ENCODE data around the gene PLXNA2. TPM values are rescaled to one million over a fixed set of nuclear protein-coding genes. Genes with fewer than 3 reads are reported as not detected.

PLXNA2 gene
- total and polyA plus RNA-seq, 2 of the 8 experiments (the other 6 are each of a cell fraction or from before 2014, with no cell fraction given), result 0.33 to 1.5 TPM

GRCh38 chr1:208231881-208232661 lies 12.1 kb downstream of the PLXNA2 start:
- H4K8ac ChIP-seq (ENCODE audit: extremely low read depth, insufficient read depth, low read length), result no peak overlapping the region
- no peak overlapping the region for H3K9ac ChIP-seq (replicated peaks in 1 of 4; ENCODE audit: extremely low read depth in 1 of 4, low read depth in 3 of 4, low read length in 3 of 4)
- no peaks in the 10 kb centered on the region for H3K9me3 ChIP-seq (ENCODE audit: insufficient read depth in 2 of 2, low read depth in 1 of 2, low read length in 1 of 2)
- H3K27me3 ChIP-seq (replicated peaks in 1 of 4; ENCODE audit: control insufficient read depth in 3 of 4, extremely low read depth in 1 of 4, insufficient read depth in 3 of 4, low read length in 3 of 4), result no peaks in the 10 kb centered on the region
- no peak overlapping the region for H2AFZ ChIP-seq (ENCODE audit: low read length)
- H2BK20ac ChIP-seq (ENCODE audit: low read length), result no peak overlapping the region
- no peaks in the 10 kb centered on the region for H4K20me1 ChIP-seq (replicated peaks in 1 of 2; ENCODE audit: control insufficient read depth in 1 of 2, insufficient read depth in 2 of 2, low read length in 2 of 2)
- no peak overlapping the region for H2BK120ac ChIP-seq (replicated peaks; ENCODE audit: low read depth, low read length)
- 0 out of 4 replicates have a peak overlapping the region, but pooled peaks of 1 of the 2 experiments have one; percentile 22 for H3K4me2 ChIP-seq (ENCODE audit: insufficient read depth in 1 of 2, low read depth in 2 of 2, low read length in 2 of 2)
- H3K4me3 ChIP-seq (ENCODE audit: extremely low read depth in 1 of 4, insufficient read depth in 2 of 4, low read depth in 3 of 4, low read length in 4 of 4), result no peak overlapping the region
- no peak overlapping the region for H2BK12ac ChIP-seq (ENCODE audit: low read depth, low read length)
- no peak overlapping the region for H3K4ac ChIP-seq (replicated peaks; ENCODE audit: insufficient read length, low read depth, low read length)
- no peak overlapping the region for H3K23ac ChIP-seq (ENCODE audit: insufficient read length)
- H2BK5ac ChIP-seq (ENCODE audit: low read depth, low read length), result no peak overlapping the region
- no peak overlapping the region for H2AK5ac ChIP-seq (ENCODE audit: low read depth, low read length)
- H3K36me3 ChIP-seq (ENCODE audit: control insufficient read depth in 2 of 4, insufficient read depth in 4 of 4, low read length in 3 of 4), result no peaks in the 10 kb centered on the region
- no peaks in the 10 kb centered on the region for H3K79me2 ChIP-seq (ENCODE audit: control insufficient read depth in 1 of 2, insufficient read depth in 2 of 2, low read length in 2 of 2)
- H3K79me1 ChIP-seq (ENCODE audit: low read depth, low read length), result 0 out of 2 replicates have a peak, but pooled peaks cover 3% of the 10 kb centered on the region
- H3K23me2 ChIP-seq (ENCODE audit: low read depth, low read length), result no peaks in the 10 kb centered on the region
- H3K56ac ChIP-seq (replicated peaks; ENCODE audit: insufficient read length, low read depth, low read length), result no peak overlapping the region
- WGBS, 2 experiments (ENCODE audit: extremely low coverage in 1 of 2, insufficient coverage in 1 of 2, insufficient read length in 1 of 2, insufficient replicate concordance in 2 of 2, low coverage in 1 of 2, low lambda C conversion rate in 2 of 2, missing lambda C conversion rate in 1 of 2), result 68% methylated on average over 6 of the region's 7 CpGs; no CpG with 5 or more reads in 1 of the 2 experiments
- H3K14ac ChIP-seq (ENCODE audit: insufficient read length), result no peak overlapping the region
- H4K5ac ChIP-seq (ENCODE audit: insufficient read length, low read depth, low read length), result no peak overlapping the region
- FAIRE-seq (no peak), DNase-seq (ENCODE audit: low read depth in 1 of 2, low spot score in 2 of 2) (no peak)
- H4K91ac ChIP-seq (replicated peaks; ENCODE audit: insufficient read length, low read length), result no peak overlapping the region
- H3K27ac ChIP-seq (ENCODE audit: low read depth, low read length), result no peak overlapping the region
- ChIA-PET POLR2A (ENCODE audit: partially characterized antibody) (interaction anchor here (1.6 kb wide), 1 partner anchor 12 kb away, joined by 8 read pairs; the partner anchor contains the start of gene PLXNA2), CTCF (ENCODE audit: partially characterized antibody) (interaction anchor here (0.8 to 16.9 kb wide), 12 partner anchors 9 to 207 kb away, joined by 3 to 315 read pairs (median 4); partner anchors contain the start of gene PLXNA2)
- no peak overlapping the region; the same call in 1 of the 2 replicates for H3K18ac ChIP-seq (ENCODE audit: extremely low read depth, low read length)
- H2BK15ac ChIP-seq (ENCODE audit: low read length), result 0 out of 2 replicates have a peak overlapping the region, but pooled peaks have one; percentile 62
- H3K4me1 ChIP-seq (replicated peaks in 1 of 4; ENCODE audit: control insufficient read depth in 3 of 4, insufficient read depth in 4 of 4, low read length in 3 of 4), result peaks cover 4 to 32% (median 23%) of the 10 kb centered on the region in 4 experiments
- TF ChIP-seq ATF3 (IDR thresholded peaks at IDR 0.05; ENCODE audit: insufficient read depth, low read depth, low read length), result no peak
- no peak for TF ChIP-seq JUND (IDR thresholded peaks at IDR 0.05; ENCODE audit: low read length)
- TF ChIP-seq EGR1 (IDR thresholded peaks at IDR 0.05; ENCODE audit: borderline replicate concordance, low read depth, low read length), result no peak
- TF ChIP-seq SIX5 (IDR thresholded peaks at IDR 0.05; ENCODE audit: low read depth, low read length), result no peak
- TF ChIP-seq TAF1 (IDR thresholded peaks at IDR 0.05; ENCODE audit: low read depth, low read length), result no peak
- TF ChIP-seq CBX8 (IDR thresholded peaks at IDR 0.05; ENCODE audit: borderline replicate concordance, low read depth, low read length), result no peak
